H54 (cell line): Measurements from ENCODE around the gene IRF2BP2.

Source experiments
- DNase-seq: peaks from one replicate; pipeline ENCODE4 v3.0.0; 2011; ENCODE audit warnings: low spot score, mixed read lengths; ENCODE audit not compliant: insufficient read length
- FAIRE-seq: peaks from 3 replicates; lab custom pipeline; 2011; peaks lifted over from hg19 to GRCh38; lab: Jason Lieb, UNC
- POLR2A ChIP-seq: IDR thresholded peaks from 2 replicates; pipeline ENCODE4 v1.6.1; 2011; ENCODE audit warnings: low read depth, mild to moderate bottlenecking, low read length

Gene IRF2BP2

GRCh38 chr1:234612352-234613127 is 2.6 kb upstream of the IRF2BP2 start:
- TF ChIP-seq POLR2A: peak; percentile 48
- DNase-seq: peak; percentile 78
- peak; percentile 82 for FAIRE-seq

DNA sequence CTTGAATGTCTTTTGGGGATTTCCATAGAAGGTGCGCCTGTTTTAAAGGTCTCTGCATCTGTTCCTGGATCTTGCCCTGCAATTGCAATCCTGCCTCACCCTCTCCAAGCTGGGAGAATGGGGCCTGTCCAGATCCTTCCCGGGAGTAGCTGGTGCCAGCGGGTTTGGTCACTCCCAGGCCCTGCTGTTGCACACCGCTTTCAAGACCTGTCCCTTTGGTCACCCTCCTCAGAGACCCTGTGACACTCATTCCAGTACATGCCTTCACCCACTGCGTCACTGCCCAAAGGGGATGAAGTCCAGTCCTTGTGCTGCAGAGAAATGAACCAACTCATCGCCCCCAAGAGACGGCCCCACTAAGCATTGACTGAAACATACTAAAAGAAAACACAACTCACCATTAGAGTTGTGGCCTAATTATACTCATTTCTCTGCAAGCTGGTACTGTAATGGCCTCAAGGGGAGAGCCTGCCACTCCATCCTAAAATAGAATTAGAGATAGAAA is 1.9 kb upstream of the IRF2BP2 start:
- no peak for DNase-seq
- no peak for TF ChIP-seq POLR2A
- FAIRE-seq: no peak

- peak; percentile 74 for TF ChIP-seq POLR2A
- DNase-seq (no peak), FAIRE-seq (no peak)
Observed at GRCh38 chr1:234611225-234611846, 1.4 kb upstream of the IRF2BP2 start.

- TF ChIP-seq POLR2A: peak; percentile 99
- FAIRE-seq (no peak), DNase-seq (peak; percentile 89)
Observed at GRCh38 chr1:234610666-234611224, 767 bp upstream of the IRF2BP2 start.

DNA sequence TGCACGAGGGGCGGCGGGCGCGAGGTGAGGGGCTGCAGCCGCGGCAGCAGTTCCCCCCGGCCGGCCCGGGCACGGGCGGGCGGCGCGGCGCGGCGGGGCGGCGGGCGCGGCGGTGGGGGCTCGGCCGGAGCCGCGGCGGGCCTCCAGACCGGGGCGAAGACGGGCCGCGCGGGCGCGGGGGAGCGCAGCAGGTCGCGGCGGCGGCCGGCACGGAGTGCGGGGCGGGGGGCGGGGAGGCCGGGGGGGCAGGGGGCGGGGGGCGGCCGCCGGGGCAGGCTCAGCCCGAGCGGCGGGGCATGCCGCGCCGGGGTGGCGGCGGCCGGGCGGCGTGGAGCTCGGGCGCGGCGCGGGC is 311 bp downstream of the IRF2BP2 start:
- DNase-seq (no peak), FAIRE-seq (no peak)
- no peak for TF ChIP-seq POLR2A

GRCh38 chr1:234608911-234609690 is 877 bp downstream of the IRF2BP2 start:
- no peak for FAIRE-seq
- no peak; the same call in 1 of the 2 replicates for TF ChIP-seq POLR2A
- no peak for DNase-seq

GRCh38 chr1:234608025-234608910 is 1.7 kb downstream of the IRF2BP2 start:
- TF ChIP-seq POLR2A: no peak
- DNase-seq: peak; percentile 80
- FAIRE-seq: peak; percentile 6

DNA sequence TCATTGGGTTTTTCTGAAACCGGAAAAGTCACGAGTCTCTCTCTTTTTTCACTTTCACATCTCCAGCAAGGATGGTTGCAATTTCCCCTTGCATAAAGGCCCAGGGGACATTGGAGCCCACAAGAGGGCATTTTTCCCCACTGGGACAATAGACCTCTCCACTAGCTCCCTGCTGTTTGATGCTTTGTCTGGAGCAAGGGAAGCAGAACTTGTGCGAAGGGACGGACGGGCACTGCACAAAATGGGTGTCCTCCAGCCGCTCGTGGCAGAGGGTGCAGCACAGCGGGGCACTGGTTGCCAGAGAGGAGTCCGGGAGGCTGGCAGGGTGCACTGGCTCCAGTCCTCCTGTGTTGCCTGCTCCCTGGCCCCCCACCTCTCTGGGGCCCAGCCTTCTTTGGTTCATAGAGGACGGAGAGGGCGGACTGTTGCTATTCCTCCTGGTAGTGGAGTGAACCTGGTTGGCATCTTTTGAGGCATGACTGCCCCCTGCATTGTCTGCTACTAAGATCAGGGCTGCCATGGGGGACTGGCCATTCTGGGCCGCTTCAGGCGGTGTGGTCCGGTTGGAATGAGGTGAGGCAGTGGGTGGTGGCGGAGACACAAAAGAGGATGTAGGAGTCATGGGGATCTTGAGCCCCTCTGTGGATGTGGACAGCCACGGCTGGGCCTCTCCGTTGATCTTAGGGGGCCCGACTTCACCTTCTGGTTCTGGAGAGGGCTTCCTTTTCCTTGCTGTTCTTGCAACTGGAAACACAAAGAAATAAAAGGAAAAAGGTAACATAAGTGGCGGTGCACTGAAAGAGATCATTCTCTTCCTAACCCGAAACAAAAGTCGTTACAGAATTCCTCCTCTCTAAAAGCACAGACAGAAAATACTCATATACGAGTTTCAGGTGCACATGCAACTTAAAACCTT is 2.6 kb downstream of the IRF2BP2 start:
- no peak for DNase-seq
- FAIRE-seq: no peak
- no peak for TF ChIP-seq POLR2A

GRCh38 chr1:234606784-234607108 is 3.2 kb downstream of the IRF2BP2 start:
- DNase-seq (no peak), FAIRE-seq (no peak)
- no peak for TF ChIP-seq POLR2A

DNA sequence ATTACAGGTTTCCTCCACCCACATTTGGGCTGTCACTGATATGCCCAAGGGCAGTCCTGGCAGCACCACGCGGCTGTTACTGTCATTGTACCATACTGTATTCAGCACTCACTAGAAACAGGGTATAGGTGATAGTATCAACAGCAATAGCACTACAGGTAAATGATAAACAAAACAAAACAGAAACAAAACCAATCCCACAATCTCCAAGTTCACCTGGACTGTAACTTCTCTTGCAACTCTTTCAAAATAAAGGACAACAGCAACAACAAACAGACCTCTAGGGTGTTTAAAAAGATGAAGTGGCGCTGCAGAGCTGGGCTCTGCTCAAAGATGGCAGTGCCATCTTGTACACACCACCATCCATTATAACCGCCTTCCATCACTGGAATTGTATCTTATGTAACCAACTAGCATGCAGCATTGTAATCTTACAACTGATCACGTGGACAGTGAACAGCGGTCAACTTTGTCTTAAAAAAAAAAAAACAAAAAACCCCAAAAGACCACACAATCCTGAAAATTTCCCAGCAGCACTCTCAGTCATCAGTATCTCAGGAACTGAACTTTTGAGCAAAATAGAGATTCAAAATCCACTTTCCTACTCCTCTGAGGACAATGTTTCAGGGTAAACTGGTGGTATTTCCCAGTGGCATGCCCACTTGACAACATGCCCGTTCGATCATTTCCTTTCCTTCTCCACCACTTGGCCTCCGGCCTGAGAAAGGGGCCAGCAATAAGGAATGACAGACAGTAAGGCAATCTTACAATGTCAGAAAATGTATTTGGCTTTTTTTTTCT is 3.8 kb downstream of the IRF2BP2 start:
- TF ChIP-seq POLR2A: no peak
- no peak for FAIRE-seq
- DNase-seq: no peak

DNA sequence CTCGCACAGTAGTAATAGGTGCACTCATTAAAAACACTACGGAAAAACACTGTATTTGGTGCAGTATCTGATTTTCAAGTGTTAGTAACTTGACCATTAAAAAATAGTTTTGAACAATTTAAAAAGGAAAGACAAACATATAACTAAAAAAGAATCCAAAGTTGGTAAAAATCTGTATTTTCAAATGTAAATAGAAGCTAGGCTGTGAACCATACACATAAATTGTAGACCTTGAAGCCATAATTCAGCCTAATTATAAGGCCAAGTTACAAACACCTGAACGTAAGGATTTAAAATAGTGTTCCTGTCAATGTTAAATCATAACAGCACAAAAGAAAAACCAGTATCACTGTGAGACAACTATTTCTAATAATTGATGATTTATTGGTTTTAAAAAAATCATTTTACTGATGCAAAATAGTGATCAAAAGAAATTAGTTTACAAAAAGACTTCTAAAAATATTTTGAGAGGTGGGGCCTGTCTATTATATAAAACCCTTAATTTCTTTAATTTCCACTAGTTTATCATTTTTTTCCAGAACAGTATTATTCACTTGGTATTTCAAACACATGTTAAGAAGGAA is 4.5 kb downstream of the IRF2BP2 start:
- TF ChIP-seq POLR2A: no peak
- DNase-seq (no peak), FAIRE-seq (no peak)
